SK-N-SH treated with all-trans-retinoic acid at 6 μM for 48 hours (cell line): ENCODE results near the gene PIGC.

Experiments used
- ATAC-seq: fragments of 200-7000 bp; cut with Tn5 transposase; 3 replicates; pipeline ENCODE4 v1.9.1; 2020; ENCODE audit warnings: mild to moderate bottlenecking, moderate library complexity
- ARNTL ChIP-seq: fragments of 450-650 bp; formaldehyde crosslinking; IDR thresholded peaks from 2 replicates; pipeline ENCODE4 v1.5.0; 2020; ENCODE audit warnings: low read depth, mild to moderate bottlenecking, moderate library complexity, borderline replicate concordance
- BACH2 ChIP-seq: fragments of 250-450 bp; sonication (Bioruptor Pico); IDR thresholded peaks from 2 replicates; pipeline ENCODE4 v1.9.0; 2021; ENCODE audit warnings: mild to moderate bottlenecking, borderline replicate concordance
- CREB5 ChIP-seq: fragments of 250-450 bp; sonication (Bioruptor Pico); IDR thresholded peaks from 2 replicates; pipeline ENCODE4 v1.5.1; 2020; ENCODE audit warnings: low read depth, mild to moderate bottlenecking, moderate library complexity
- CSDC2 ChIP-seq: fragments of 250-450 bp; sonication (Bioruptor Pico); IDR thresholded peaks from 2 replicates; pipeline ENCODE4 v1.5.0; 2020; ENCODE audit warnings: mild to moderate bottlenecking, moderate library complexity
- CSRNP3 ChIP-seq: fragments of 250-450 bp; sonication (Bioruptor Pico); IDR thresholded peaks from 2 replicates; pipeline ENCODE4 v1.5.1; 2021; ENCODE audit warnings: mild to moderate bottlenecking, moderate library complexity
- ESRRG ChIP-seq: fragments of 250-450 bp; sonication (Bioruptor Pico); IDR thresholded peaks from 2 replicates; pipeline ENCODE4 v1.6.1; 2021; ENCODE audit warnings: mild to moderate bottlenecking
- GLIS3 ChIP-seq: fragments of 250-450 bp; sonication (Bioruptor Pico); IDR thresholded peaks from 2 replicates; pipeline ENCODE4 v1.5.0; 2020; ENCODE audit warnings: mild to moderate bottlenecking, moderate library complexity
- ISL1 ChIP-seq: fragments of 250-450 bp; sonication (Bioruptor Pico); IDR thresholded peaks from 2 replicates; pipeline ENCODE4 v2.1.2; 2022; ENCODE audit warnings: mild to moderate bottlenecking, moderate library complexity
- OSR1 ChIP-seq: fragments of 250-450 bp; sonication (Bioruptor Pico); IDR thresholded peaks from 2 replicates; pipeline ENCODE4 v1.8.0; 2022; ENCODE audit warnings: moderate library complexity, mild to moderate bottlenecking, inconsistent platforms
- PATZ1 ChIP-seq: fragments of 250-450 bp; sonication (Bioruptor Pico); IDR thresholded peaks from 2 replicates; pipeline ENCODE4 v1.8.0; 2020; ENCODE audit warnings: mild to moderate bottlenecking, moderate library complexity, borderline replicate concordance
- PPARA ChIP-seq: fragments of 250-450 bp; sonication (Bioruptor Pico); IDR thresholded peaks from 2 replicates; pipeline ENCODE4 v1.5.0; 2020; ENCODE audit warnings: mild to moderate bottlenecking, borderline replicate concordance
- RARB ChIP-seq: fragments of 250-450 bp; sonication (Bioruptor Pico); IDR thresholded peaks from 2 replicates; pipeline ENCODE4 v1.8.0; 2021; ENCODE audit warnings: mild to moderate bottlenecking, moderate library complexity
- SNAI2 ChIP-seq: fragments of 250-450 bp; sonication (Bioruptor Pico); IDR thresholded peaks from 2 replicates; pipeline ENCODE4 v1.5.0; 2020; ENCODE audit warnings: mild to moderate bottlenecking, moderate library complexity
- TCF4 ChIP-seq: fragments of 250-450 bp; sonication (Bioruptor Pico); IDR thresholded peaks from 2 replicates; pipeline ENCODE4 v1.8.0; 2021; ENCODE audit warnings: mild to moderate bottlenecking, moderate library complexity, borderline replicate concordance
- TOX ChIP-seq: fragments of 250-450 bp; sonication (Bioruptor Pico); IDR thresholded peaks from 2 replicates; pipeline ENCODE4 v1.8.0; 2021; ENCODE audit warnings: mild to moderate bottlenecking, moderate library complexity, borderline replicate concordance
- TSHZ2 ChIP-seq: fragments of 250-450 bp; sonication (Bioruptor Pico); IDR thresholded peaks from 2 replicates; pipeline ENCODE4 v1.5.0; 2020; ENCODE audit warnings: mild to moderate bottlenecking, moderate library complexity
- ZC3H10 ChIP-seq: fragments of 250-450 bp; sonication (Bioruptor Pico); IDR thresholded peaks from 2 replicates; pipeline ENCODE4 v1.5.1; 2021; ENCODE audit warnings: mild to moderate bottlenecking, moderate library complexity
- ZFP30 ChIP-seq: fragments of 450-650 bp; formaldehyde crosslinking; IDR thresholded peaks from 2 replicates; pipeline ENCODE4 v1.5.0; 2022; ENCODE audit warnings: mild to moderate bottlenecking, moderate library complexity
- ZNF565 ChIP-seq: fragments of 450-650 bp; formaldehyde crosslinking; conservative IDR thresholded peaks from 2 replicates; pipeline ENCODE4 v1.5.0; 2020; ENCODE audit warnings: low read depth, mild to moderate bottlenecking, moderate library complexity
- ZNF70 ChIP-seq: fragments of 450-650 bp; formaldehyde crosslinking; IDR thresholded peaks from 2 replicates; pipeline ENCODE4 v1.5.0; 2020; ENCODE audit warnings: mild to moderate bottlenecking, moderate library complexity

PIGC gene

DNA sequence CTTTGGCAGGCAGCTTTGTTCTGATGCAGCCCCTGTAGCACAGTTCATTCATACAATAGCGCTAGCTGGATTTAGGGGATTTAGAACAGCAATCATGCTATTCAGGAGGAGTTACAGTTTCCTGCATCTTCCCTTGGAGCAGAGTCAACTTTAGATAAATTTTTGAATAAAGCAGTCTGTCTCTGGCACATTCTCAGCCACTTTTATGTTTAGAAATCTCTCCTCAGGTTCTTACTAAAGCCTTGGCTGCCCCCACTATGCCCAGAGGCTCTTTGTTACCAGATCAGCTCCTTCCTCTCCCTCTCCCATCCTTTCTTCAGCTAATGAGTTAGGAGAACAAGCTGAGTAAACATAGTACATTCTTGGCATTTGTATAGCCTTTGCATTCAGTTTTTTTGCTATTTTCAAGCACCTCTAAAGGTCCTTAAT lies 17.0 kb upstream of the PIGC start (continued):
- TF ChIP-seq TSHZ2: no peak
- TF ChIP-seq ISL1 (CRISPR knock-in tag): no peak
- TF ChIP-seq, all 23 proteins: peak for 0

- peak; percentile 39; the same call in 1 of the 3 replicates for ATAC-seq
- TF ChIP-seq GLIS3 (CRISPR knock-in tag) (no peak), TOX (peak; percentile 9; the same call in 1 of the 2 replicates), ZNF565 (CRISPR knock-in tag) (no peak), ARNTL (CRISPR knock-in tag) (no peak), CSDC2 (no peak)
Measured at GRCh38 chr1:172460177-172460576, 16.3 kb upstream of the PIGC start.

GRCh38 chr1:172457479-172458130 lies 13.7 kb upstream of the PIGC start:
- no peak for ATAC-seq
- no peak for TF ChIP-seq SNAI2 (CRISPR knock-in tag)
- TF ChIP-seq BACH2 (CRISPR knock-in tag): no peak
- no peak for TF ChIP-seq PPARA
- TF ChIP-seq ESRRG: no peak
- no peak for TF ChIP-seq ZFP30 (CRISPR knock-in tag)
- TF ChIP-seq RARB (CRISPR knock-in tag): no peak
- no peak for TF ChIP-seq ZC3H10 (CRISPR knock-in tag)
- TF ChIP-seq ISL1 (CRISPR knock-in tag): no peak
- no peak for TF ChIP-seq PATZ1
- no peak for TF ChIP-seq GLIS3 (CRISPR knock-in tag)
- TF ChIP-seq TOX: no peak

GRCh38 chr1:172456344-172456769 lies 12.5 kb upstream of the PIGC start:
- TF ChIP-seq ZC3H10 (CRISPR knock-in tag) (no peak), ZNF565 (CRISPR knock-in tag) (no peak), OSR1 (no peak), CSRNP3 (CRISPR knock-in tag) (no peak), CREB5 (CRISPR knock-in tag) (no peak), PATZ1 (no peak), ZNF70 (no peak), TCF4 (CRISPR knock-in tag) (no peak), BACH2 (CRISPR knock-in tag) (no peak), TSHZ2 (no peak), PPARA (no peak)

More at GRCh38 chr1:172456344-172456769, 12.5 kb upstream of the PIGC start:
- no peak for ATAC-seq
